ENCODE measurements around the gene IL3RA. TPM values are rescaled to one million over a fixed set of nuclear protein-coding genes. Genes with fewer than 3 reads are reported as not detected.

The IL3RA gene
- total and polyA plus RNA-seq, 2 of the 8 experiments (the other 6 are each of a cell fraction or from before 2014, with no cell fraction given): 0.11 TPM; not detected in 1

- Histone ChIP-seq H3K79me2 (ENCODE audit: control insufficient read depth in 1 of 2, insufficient read depth in 2 of 2, low read length in 2 of 2) (peaks cover 0 to 34% of the 10 kb centered on the region in 2 experiments; a peak in 2 of 4 replicates), H3K4me1 (replicated peaks in 1 of 4; ENCODE audit: control insufficient read depth in 3 of 4, insufficient read depth in 4 of 4, low read length in 3 of 4) (peaks cover 0 to 15% (median 3%) of the 10 kb centered on the region in 4 experiments; a peak in 5 of 7 replicates), H3K79me1 (ENCODE audit: low read depth, low read length) (peaks cover 9% of the 10 kb centered on the region), H3K18ac (ENCODE audit: extremely low read depth, low read length) (no peak overlapping the region), H3K9ac (replicated peaks in 1 of 4; ENCODE audit: extremely low read depth in 1 of 4, low read depth in 3 of 4, low read length in 3 of 4) (no peak overlapping the region), H2BK120ac (replicated peaks; ENCODE audit: low read depth, low read length) (no peak overlapping the region), H3K27me3 (replicated peaks in 1 of 4; ENCODE audit: control insufficient read depth in 3 of 4, extremely low read depth in 1 of 4, insufficient read depth in 3 of 4, low read length in 3 of 4) (no peaks in the 10 kb centered on the region), H2BK20ac (ENCODE audit: low read length) (no peak overlapping the region), H4K91ac (replicated peaks; ENCODE audit: insufficient read length, low read length) (no peak overlapping the region), H3K36me3 (ENCODE audit: control insufficient read depth in 2 of 4, insufficient read depth in 4 of 4, low read length in 3 of 4) (peaks cover 2 to 28% (median 8%) of the 10 kb centered on the region in 4 experiments; a peak in 7 of 8 replicates), H3K27ac (ENCODE audit: low read depth, low read length) (no peak overlapping the region), H4K5ac (ENCODE audit: insufficient read length, low read depth, low read length) (no peak overlapping the region), H3K14ac (ENCODE audit: insufficient read length) (no peak overlapping the region), H3K56ac (replicated peaks; ENCODE audit: insufficient read length, low read depth, low read length) (no peak overlapping the region), H3K4me2 (ENCODE audit: insufficient read depth in 1 of 2, low read depth in 2 of 2, low read length in 2 of 2) (no peak overlapping the region), H3K4me3 (ENCODE audit: extremely low read depth in 1 of 4, insufficient read depth in 2 of 4, low read depth in 3 of 4, low read length in 4 of 4) (no peak overlapping the region), H4K8ac (ENCODE audit: extremely low read depth, insufficient read depth, low read length) (no peak overlapping the region), H2BK12ac (ENCODE audit: low read depth, low read length) (no peak overlapping the region), H3K4ac (replicated peaks; ENCODE audit: insufficient read length, low read depth, low read length) (no peak overlapping the region), H2BK15ac (ENCODE audit: low read length) (no peak overlapping the region), H3K9me3 (ENCODE audit: insufficient read depth in 2 of 2, low read depth in 1 of 2, low read length in 1 of 2) (no peaks in the 10 kb centered on the region), H2BK5ac (ENCODE audit: low read depth, low read length) (no peak overlapping the region), H2AK5ac (ENCODE audit: low read depth, low read length) (no peak overlapping the region), H3K23ac (ENCODE audit: insufficient read length) (no peak overlapping the region), H2AFZ (ENCODE audit: low read length) (no peak overlapping the region), H3K23me2 (ENCODE audit: low read depth, low read length) (peaks cover 13% of the 10 kb centered on the region; the same call in 1 of the 2 replicates), H4K20me1 (replicated peaks in 1 of 2; ENCODE audit: control insufficient read depth in 1 of 2, insufficient read depth in 2 of 2, low read length in 2 of 2) (peaks cover 9 to 24% of the 10 kb centered on the region in 2 experiments)
- no peak for FAIRE-seq
- DNase-seq (ENCODE audit: low read depth in 1 of 2, low spot score in 2 of 2): no peak
- TF ChIP-seq FOSL1 (IDR thresholded peaks at IDR 0.05; ENCODE audit: insufficient read depth, low read depth, low read length): no peak
- no peak for TF ChIP-seq GTF2F1 (IDR thresholded peaks at IDR 0.05; ENCODE audit: borderline replicate concordance, low read depth, low read length)
- no peak for TF ChIP-seq CTBP2 (IDR thresholded peaks at IDR 0.05; ENCODE audit: borderline replicate concordance, insufficient read depth, insufficient read length, low read length)
- TF ChIP-seq POU5F1 (IDR thresholded peaks at IDR 0.05; ENCODE audit: low read depth, low read length): no peak
- no peak for TF ChIP-seq KDM5A (IDR thresholded peaks at IDR 0.05; ENCODE audit: low read length)
- POLR2A ChIA-PET (ENCODE audit: partially characterized antibody): no interaction called here
- CTCF ChIA-PET (ENCODE audit: partially characterized antibody): no interaction called here
- WGBS, 2 experiments (ENCODE audit: extremely low coverage in 1 of 2, insufficient coverage in 1 of 2, insufficient read length in 1 of 2, insufficient replicate concordance in 2 of 2, low coverage in 1 of 2, low lambda C conversion rate in 2 of 2, missing lambda C conversion rate in 1 of 2): 83% methylated on average over 24 of the region's 29 CpGs; no CpG with 5 or more reads in 1 of the 2 experiments
These were observed 61.1 kb downstream of the IL3RA start for GRCh38 chrX:1397441-1398270.

All from H1 (cell line).